HEK293 (cell line): Measurements from ENCODE around the gene NFIL3.

ENCODE experiments used
- CTCF ChIA-PET: fragments of 350-600 bp; formaldehyde crosslinking; extraction: SDS; loops from one replicate; lab custom pipeline; 2021; ENCODE audit warnings: antibody characterized with exemption; lab: Yijun Ruan, JAX
- POLR2A ChIA-PET: fragments of 300-600 bp; formaldehyde crosslinking; extraction: SDS; loops from one replicate; lab custom pipeline; 2020; ENCODE audit warnings: antibody characterized with exemption, inconsistent platforms; lab: Yijun Ruan, JAX
- H3K27ac ChIP-seq: fragments of 200-500 bp; sonication (Bioruptor generic); 2 replicates; pipeline ENCODE4 v1.5.1; 2014; ENCODE audit warnings: low read depth, low read length, control low read depth, inconsistent platforms; ENCODE audit errors: extremely low read depth
- H3K36me3 ChIP-seq, 2 experiments: fragments of 200-500 bp in 1 of 2; sonication (Bioruptor generic) in 1 of 2; 1 replicate in 1 of 2; 2 replicates in 1 of 2; pipeline ENCODE4 v1.5.1; 2014 to 2017; ENCODE audit warnings: inconsistent platforms in 2 of 2, low read length in 2 of 2; ENCODE audit not compliant: control insufficient read depth in 2 of 2, insufficient read depth in 1 of 2
- H3K4me1 ChIP-seq: fragments of 200-500 bp; sonication (Bioruptor generic); 2 replicates; pipeline ENCODE4 v1.5.1; 2014; ENCODE audit warnings: mild to moderate bottlenecking, low read length, inconsistent platforms; ENCODE audit not compliant: control insufficient read depth, insufficient read depth
- H3K4me3 ChIP-seq: 2 replicates; pipeline ENCODE4 v1.5.1; 2011; ENCODE audit warnings: low read depth, mild to moderate bottlenecking, control low read depth, low read length, moderate library complexity
- H3K9me3 ChIP-seq: fragments of 200-500 bp; sonication (Bioruptor generic); 2 replicates; pipeline ENCODE4 v1.5.1; 2014; ENCODE audit warnings: low read depth, low read length, inconsistent platforms; ENCODE audit not compliant: control insufficient read depth, insufficient read depth
- PRDM6 ChIP-seq: fragments of 450-650 bp; formaldehyde crosslinking; IDR thresholded peaks from 2 replicates; pipeline ENCODE4 v1.5.1; 2017; ENCODE audit warnings: missing biosample characterization, missing genetic modification characterization
- ZBTB7A ChIP-seq: fragments of 450-650 bp; formaldehyde crosslinking; IDR thresholded peaks from 2 replicates; pipeline ENCODE4 v1.5.1; 2016; ENCODE audit warnings: low read depth, missing biosample characterization, missing genetic modification characterization
- ZNF174 ChIP-seq: fragments of 450-650 bp; formaldehyde crosslinking; IDR thresholded peaks from 2 replicates; pipeline ENCODE4 v1.5.0; 2017; ENCODE audit warnings: missing biosample characterization, mild to moderate bottlenecking, missing genetic modification characterization
- TF ChIP-seq, protein P1 (sequence below): fragments of 450-650 bp; formaldehyde crosslinking; IDR thresholded peaks from 2 replicates; pipeline ENCODE4 v1.5.1; 2017; ENCODE audit warnings: missing biosample characterization, missing genetic modification characterization

Gene NFIL3

DNA sequence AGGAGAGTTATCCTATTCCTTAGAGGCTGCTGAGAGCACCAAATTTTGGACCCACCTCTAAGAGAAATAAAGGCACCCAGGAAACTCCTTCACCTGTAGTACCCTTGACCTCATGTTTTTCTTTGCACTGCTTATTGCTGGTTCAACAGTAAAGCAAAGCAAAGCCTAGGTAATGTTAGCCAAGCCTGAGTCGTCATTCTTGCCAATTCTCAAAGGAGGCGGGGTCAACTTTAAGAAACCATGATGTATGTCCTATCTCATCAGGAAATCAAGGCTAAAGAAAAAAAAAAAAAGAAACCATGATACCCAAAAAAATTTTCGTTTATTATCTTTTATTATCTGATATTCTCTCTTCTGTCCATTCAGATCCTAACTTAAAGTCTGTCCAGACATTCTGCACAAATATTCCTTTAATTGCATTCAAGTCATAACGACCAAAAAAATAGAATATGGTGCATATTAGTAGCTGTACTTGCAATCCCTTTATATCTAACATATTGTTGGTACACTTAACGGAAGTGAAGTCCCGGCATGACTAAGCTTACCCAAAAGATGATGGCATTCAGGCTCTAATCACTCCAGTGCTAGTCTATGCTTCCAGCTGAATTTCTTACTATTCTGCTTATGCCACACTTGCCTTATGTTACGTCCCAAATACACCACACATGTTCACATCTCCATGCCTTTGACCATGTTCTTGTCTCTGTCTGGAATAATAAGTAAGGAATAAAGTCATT is 63.7 kb downstream of the NFIL3 start (continued):
- TF ChIP-seq, protein P1, sequence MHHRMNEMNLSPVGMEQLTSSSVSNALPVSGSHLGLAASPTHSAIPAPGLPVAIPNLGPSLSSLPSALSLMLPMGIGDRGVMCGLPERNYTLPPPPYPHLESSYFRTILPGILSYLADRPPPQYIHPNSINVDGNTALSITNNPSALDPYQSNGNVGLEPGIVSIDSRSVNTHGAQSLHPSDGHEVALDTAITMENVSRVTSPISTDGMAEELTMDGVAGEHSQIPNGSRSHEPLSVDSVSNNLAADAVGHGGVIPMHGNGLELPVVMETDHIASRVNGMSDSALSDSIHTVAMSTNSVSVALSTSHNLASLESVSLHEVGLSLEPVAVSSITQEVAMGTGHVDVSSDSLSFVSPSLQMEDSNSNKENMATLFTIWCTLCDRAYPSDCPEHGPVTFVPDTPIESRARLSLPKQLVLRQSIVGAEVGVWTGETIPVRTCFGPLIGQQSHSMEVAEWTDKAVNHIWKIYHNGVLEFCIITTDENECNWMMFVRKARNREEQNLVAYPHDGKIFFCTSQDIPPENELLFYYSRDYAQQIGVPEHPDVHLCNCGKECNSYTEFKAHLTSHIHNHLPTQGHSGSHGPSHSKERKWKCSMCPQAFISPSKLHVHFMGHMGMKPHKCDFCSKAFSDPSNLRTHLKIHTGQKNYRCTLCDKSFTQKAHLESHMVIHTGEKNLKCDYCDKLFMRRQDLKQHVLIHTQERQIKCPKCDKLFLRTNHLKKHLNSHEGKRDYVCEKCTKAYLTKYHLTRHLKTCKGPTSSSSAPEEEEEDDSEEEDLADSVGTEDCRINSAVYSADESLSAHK (tag by site-specific recombination), result no peak
- no peak for TF ChIP-seq ZNF174 (tag by site-specific recombination)

DNA sequence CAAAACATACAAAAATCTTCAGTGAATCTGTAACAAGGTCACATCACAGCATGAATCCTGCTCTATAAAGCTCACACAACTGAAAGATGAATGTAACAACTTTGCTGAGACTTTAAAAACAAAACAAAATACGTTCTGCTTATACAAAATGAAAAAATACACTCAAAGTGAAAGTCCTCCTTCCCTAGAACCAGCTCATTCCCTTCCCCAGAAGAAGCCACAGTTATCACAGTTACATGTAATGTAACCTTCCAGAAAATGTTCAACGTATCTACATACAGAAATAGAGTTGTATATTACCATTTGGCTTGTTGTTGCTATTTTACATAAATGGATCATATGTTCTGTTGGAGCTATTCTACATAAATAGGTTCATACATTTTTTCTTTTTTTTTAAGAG is 64.5 kb downstream of the NFIL3 start:
- ChIA-PET CTCF (interaction anchor here (0.7 to 1.5 kb wide), 4 partner anchors 11 to 67 kb away, joined by 3 read pairs; no protein-coding TSS in a partner anchor), POLR2A (interaction anchor here (0.7 kb wide), 1 partner anchor 65 kb away, joined by 3 read pairs; the partner anchor contains the start of gene NFIL3)
- H3K9me3 ChIP-seq, result no peaks in the 10 kb centered on the region
- TF ChIP-seq ZBTB7A (tag by site-specific recombination) (no peak), PRDM6 (tag by site-specific recombination) (peak; percentile 41; the same call in 1 of the 2 replicates)
- H3K36me3 ChIP-seq, result peaks cover 3 to 22% of the 10 kb centered on the region in 2 experiments; a peak in 2 of 3 replicates
- no peaks in the 10 kb centered on the region for H3K4me1 ChIP-seq
- no peak overlapping the region for H3K4me3 ChIP-seq
- no peak overlapping the region for H3K27ac ChIP-seq
